Activated T-helper 17 cell treated with anti-CD3 and anti-CD28 coated beads, Interleukin-2, amount 50 U/mL, for 72 hours (primary cell): ENCODE results near the gene HOXB2. TPM values are rescaled to one million over a fixed set of nuclear protein-coding genes. Genes with fewer than 3 reads are reported as not detected.

Experiments
- ATAC-seq: fragments of 150-1000 bp; cut with Tn5 transposase; replicated peaks from 2 replicates; pipeline ENCODE4 v1.10.0; 2021; ENCODE audit warnings: mild to moderate bottlenecking, moderate library complexity
- H3K27ac Mint-ChIP-seq: one replicate; pipeline ENCODE4 v1.8.0; 2022; ENCODE audit warnings: mixed read lengths
- H3K27me3 Mint-ChIP-seq: one replicate; pipeline ENCODE4 v1.8.0; 2022; ENCODE audit warnings: mixed read lengths
- H3K36me3 Mint-ChIP-seq: one replicate; pipeline ENCODE4 v1.8.0; 2022; ENCODE audit warnings: low read depth, mild to moderate bottlenecking, mixed read lengths
- H3K4me1 Mint-ChIP-seq: one replicate; pipeline ENCODE4 v1.8.0; 2022; ENCODE audit warnings: mixed read lengths
- H3K4me3 Mint-ChIP-seq: one replicate; pipeline ENCODE4 v1.8.0; 2022; ENCODE audit warnings: mild to moderate bottlenecking, mixed read lengths
- H3K9me3 Mint-ChIP-seq: one replicate; pipeline ENCODE4 v1.8.0; 2022; ENCODE audit warnings: mixed read lengths
- total RNA-seq, 2 donors: library from RNA; stranded (reverse); gene quantifications; one replicate each; pipeline ENCODE4 v1.2.3, GENCODE V29; 2022

The HOXB2 gene
- total RNA-seq, 2 donors from 2014 or later = 2.0 to 15.3 TPM

DNA sequence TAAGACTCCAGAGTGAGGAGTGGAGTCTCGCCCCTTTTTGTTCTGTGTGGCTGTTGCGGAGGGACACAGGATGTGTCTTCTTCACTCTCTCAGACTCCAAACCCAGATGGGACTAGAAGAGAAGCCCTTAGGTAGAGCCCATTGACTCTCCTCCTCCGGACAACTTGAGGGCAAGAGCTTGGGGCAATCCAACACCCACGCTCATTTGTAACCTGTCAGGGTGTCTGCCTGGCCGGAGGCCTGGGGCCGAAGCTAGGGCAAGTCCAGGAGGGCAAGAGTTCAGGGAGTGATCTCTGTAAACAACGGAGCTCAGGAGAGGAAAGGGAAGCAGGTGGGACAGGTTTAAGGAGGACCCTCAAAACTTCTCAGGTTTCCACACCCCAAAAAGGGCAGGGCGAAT, 12.6 kb downstream of the HOXB2 start:
- Mint-ChIP-seq H3K9me3 (no peaks in the 10 kb centered on the region), H3K36me3 (no peaks in the 10 kb centered on the region), H3K4me3 (no peak overlapping the region), H3K27me3 (no peaks in the 10 kb centered on the region), H3K27ac (no peak overlapping the region), H3K4me1 (no peaks in the 10 kb centered on the region)
- ATAC-seq = no peak

GRCh38 chr17:48530887-48531272, 14.0 kb downstream of the HOXB2 start, which contains the start of gene HOXB1:
HOXB1 (minus strand) TSS chr17:48531011; CDS start chr17:48530904, 107 bp downstream.
- no peak for ATAC-seq
- H3K4me3 Mint-ChIP-seq = no peak within 1 kb of the TSS
- H3K9me3 Mint-ChIP-seq = no peaks in the 10 kb centered on the region

GRCh38 chr17:48530208-48530886, 14.6 kb downstream of the HOXB2 start:
- Mint-ChIP-seq H3K4me3 (no peak overlapping the region), H3K27ac (no peak overlapping the region), H3K36me3 (no peaks in the 10 kb centered on the region), H3K9me3 (no peaks in the 10 kb centered on the region), H3K4me1 (no peaks in the 10 kb centered on the region), H3K27me3 (peaks cover 12% of the 10 kb centered on the region)
- no peak for ATAC-seq

More at GRCh38 chr17:48530887-48531272, 14.0 kb downstream of the HOXB2 start, which contains the start of gene HOXB1:
- Mint-ChIP-seq H3K27me3 (peaks cover 9% of the 10 kb centered on the region), H3K4me1 (no peaks in the 10 kb centered on the region), H3K36me3 (no peaks in the 10 kb centered on the region), H3K27ac (no peak within 1 kb of the TSS)

DNA sequence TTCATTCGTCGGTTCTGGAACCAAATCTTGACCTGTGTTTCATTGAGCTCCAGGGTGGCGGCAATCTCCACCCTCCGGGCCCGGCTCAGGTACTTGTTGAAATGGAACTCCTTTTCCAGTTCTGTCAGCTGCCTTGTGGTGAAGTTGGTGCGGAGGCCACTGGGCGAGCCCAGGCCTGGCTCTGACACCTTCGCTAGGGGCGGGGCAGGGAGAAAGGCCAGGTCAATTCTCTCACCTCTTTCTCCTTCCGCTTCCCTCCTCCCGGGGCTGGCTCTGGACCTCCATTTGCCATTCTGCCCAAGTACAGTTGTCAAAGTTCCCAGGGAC, 15.3 kb downstream of the HOXB2 start:
- Mint-ChIP-seq H3K36me3 (no peaks in the 10 kb centered on the region), H3K27ac (no peak overlapping the region), H3K4me3 (no peak overlapping the region), H3K27me3 (peaks cover 16% of the 10 kb centered on the region), H3K9me3 (no peaks in the 10 kb centered on the region), H3K4me1 (no peaks in the 10 kb centered on the region)
- no peak for ATAC-seq

DNA sequence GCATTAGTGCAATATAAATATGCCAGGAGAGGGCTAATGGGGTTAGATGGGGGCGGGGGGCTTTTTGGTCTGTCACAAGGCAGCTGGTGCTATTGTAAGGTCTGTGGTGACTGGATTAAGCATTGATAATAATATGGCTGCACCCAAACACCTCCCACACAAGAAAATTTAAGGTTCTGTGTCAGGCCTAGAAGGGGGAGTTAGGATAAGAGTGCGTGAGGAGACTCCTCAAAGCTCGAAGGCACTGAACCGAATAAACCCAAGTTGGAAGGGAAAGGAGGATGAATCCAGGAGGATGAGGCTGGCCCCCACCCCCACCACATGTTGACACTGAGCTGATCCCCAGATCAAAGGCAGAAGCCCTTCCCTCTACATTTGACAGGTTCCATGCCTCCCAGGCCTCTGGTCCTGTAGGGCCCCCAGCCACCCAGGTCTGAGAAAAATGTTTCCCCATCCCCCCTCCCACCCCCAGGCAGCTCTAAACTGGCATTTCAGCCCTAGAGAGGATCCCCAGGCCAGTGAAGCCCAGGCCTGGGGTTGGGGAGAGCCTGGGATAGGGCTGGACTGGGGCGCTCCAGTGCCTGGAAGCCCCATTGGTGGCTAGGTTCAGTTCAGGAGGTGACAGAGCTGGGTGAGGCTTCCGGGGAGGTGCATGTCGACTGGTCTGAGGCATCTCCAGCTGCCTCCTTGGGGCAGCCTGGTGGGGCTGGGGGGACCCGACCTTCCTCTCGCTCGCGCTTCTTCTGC, 15.8 kb downstream of the HOXB2 start:
- no peaks in the 10 kb centered on the region for H3K9me3 Mint-ChIP-seq
- no peak overlapping the region for H3K4me3 Mint-ChIP-seq
- ATAC-seq = no peak
- no peaks in the 10 kb centered on the region for H3K4me1 Mint-ChIP-seq
- H3K36me3 Mint-ChIP-seq = no peaks in the 10 kb centered on the region
- H3K27me3 Mint-ChIP-seq = peaks cover 18% of the 10 kb centered on the region
- no peak overlapping the region for H3K27ac Mint-ChIP-seq

- Mint-ChIP-seq H3K27ac (peak overlapping the region; percentile 28), H3K36me3 (no peaks in the 10 kb centered on the region), H3K9me3 (no peaks in the 10 kb centered on the region), H3K4me3 (no peak overlapping the region), H3K27me3 (peaks cover 23% of the 10 kb centered on the region), H3K4me1 (no peaks in the 10 kb centered on the region)
- ATAC-seq = no peak
Measured at GRCh38 chr17:48528153-48528935, 16.6 kb downstream of the HOXB2 start.

DNA sequence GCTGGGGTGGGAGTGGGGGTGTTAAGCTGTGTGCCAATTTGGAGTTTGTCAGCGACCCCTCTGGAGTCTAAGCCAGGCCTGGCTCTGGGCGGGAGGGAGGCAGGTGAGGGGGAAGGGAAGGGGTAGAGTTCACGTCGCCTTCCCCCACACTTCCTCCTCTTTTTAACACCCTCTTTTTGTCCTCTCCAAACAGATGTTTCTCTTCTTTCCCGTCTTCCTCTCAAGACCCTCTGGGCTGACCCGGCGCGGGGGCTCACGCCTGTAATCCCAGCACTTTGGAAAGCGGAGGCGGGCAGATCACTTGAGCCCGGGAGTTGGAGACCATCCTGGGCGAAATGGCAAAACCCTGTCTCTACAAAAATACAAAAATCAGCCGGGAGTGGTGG, 17.4 kb downstream of the HOXB2 start:
- no peak overlapping the region for H3K27ac Mint-ChIP-seq
- no peak overlapping the region for H3K4me3 Mint-ChIP-seq
- no peaks in the 10 kb centered on the region for H3K9me3 Mint-ChIP-seq
- no peaks in the 10 kb centered on the region for H3K4me1 Mint-ChIP-seq
- peaks cover 27% of the 10 kb centered on the region for H3K27me3 Mint-ChIP-seq
- no peaks in the 10 kb centered on the region for H3K36me3 Mint-ChIP-seq
- ATAC-seq = no peak

DNA sequence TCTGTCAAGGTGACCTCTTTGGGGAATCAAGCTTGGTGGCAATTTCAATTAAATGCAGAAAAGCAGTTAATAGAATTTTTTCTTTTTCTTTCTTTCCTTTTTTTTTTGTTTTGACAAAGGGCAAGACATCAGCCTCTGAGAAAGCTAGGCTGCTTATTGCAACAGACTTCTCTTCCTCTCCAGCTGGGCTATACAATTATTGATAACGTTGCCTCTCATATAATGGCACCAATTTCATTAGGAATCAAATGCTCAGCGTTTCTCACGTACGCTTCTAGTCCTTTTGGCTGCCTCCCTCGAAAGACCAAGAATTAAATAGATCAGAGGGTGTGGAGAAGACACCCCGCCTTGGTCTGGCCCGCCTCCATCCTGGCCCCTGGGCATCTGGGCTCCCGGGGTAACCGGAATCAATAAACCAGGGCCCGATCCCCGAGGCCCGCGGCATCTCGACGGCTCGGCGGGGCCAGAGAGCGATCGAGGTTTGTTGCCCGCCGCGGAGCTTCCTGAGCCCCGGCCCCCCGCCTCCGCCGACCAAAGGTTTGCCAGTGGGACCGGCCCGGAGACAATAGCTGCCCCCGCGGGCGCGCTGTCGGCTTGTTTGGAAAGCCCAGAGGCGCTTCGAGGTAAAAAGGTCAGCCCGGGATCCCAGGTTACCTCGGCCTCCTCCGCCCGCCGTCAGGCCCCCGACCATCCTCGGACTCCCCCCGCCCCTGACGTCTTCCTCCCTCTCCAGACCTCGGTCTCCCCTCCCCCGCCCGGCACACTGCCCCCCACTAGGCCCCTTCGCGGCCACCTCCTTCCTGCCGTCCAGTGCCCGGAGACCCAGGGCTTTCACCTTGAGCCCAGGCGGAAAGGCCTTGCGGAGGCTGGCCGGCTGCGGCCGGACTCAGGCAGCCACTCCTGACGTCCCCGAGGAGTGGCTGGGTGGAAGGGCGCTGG, 18.0 kb downstream of the HOXB2 start:
- no peak overlapping the region for H3K4me3 Mint-ChIP-seq
- no peak overlapping the region for H3K27ac Mint-ChIP-seq
- ATAC-seq = no peak

DNA sequence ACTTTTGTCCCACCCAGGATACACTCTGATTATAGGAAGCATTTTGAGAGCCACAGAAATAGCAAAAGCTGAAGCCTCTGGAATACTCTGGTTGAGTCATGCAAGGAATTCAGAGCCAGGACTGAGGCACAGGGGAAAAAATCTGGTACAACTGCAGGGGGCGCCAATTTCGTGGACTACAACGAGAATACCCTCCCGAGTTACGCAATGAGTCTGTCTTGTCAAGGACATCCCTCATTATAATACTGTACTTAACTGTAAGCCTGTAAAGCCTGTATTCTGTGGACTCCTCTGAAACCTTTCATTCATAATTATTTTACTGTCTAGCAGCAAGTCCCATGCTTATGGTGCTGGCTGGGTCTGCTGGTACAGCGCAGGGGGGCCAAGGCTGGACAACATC, 21.9 kb downstream of the HOXB2 start:
- H3K27ac Mint-ChIP-seq = no peak overlapping the region
- no peak overlapping the region for H3K4me3 Mint-ChIP-seq
- peaks cover 39% of the 10 kb centered on the region for H3K27me3 Mint-ChIP-seq
- H3K4me1 Mint-ChIP-seq = no peaks in the 10 kb centered on the region
- no peak for ATAC-seq
- H3K9me3 Mint-ChIP-seq = no peaks in the 10 kb centered on the region
- H3K36me3 Mint-ChIP-seq = no peaks in the 10 kb centered on the region

More for the DNA sequence above, 18.0 kb downstream of the HOXB2 start:
- Mint-ChIP-seq H3K27me3 (peaks cover 30% of the 10 kb centered on the region), H3K4me1 (no peaks in the 10 kb centered on the region), H3K36me3 (no peaks in the 10 kb centered on the region), H3K9me3 (no peaks in the 10 kb centered on the region)

DNA sequence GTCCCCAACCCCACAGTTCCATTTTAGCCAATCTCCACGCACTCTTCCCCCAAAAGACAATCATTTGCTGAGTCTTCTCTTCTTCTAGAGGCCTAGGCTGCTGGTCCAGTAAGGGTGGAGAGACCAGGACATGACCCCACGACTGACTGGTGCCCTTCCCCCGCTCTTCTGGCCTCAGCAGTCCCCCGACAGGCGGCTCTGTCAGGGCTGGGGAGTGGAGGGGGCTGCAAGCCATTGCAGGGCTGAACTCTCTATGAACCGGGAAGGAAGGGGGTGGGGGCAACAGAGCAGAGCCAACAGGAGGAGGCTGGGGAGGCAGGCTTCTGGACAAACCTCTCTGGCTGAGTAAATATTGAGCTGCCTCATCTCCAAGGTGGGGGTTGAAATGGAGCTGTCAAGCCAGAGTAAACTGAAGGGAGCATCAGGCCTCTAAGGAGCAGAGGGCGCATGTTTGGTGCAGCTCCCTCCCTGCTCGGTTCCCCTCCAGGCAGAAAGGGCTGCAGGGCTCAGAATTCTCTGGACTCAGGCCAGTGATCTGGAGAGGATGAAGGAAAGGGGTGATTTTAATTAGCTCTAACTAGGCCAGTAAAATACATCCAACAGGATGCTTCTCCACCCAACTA, 22.8 kb downstream of the HOXB2 start:
- peaks cover 39% of the 10 kb centered on the region for H3K27me3 Mint-ChIP-seq
- no peak overlapping the region for H3K4me3 Mint-ChIP-seq
- H3K36me3 Mint-ChIP-seq = no peaks in the 10 kb centered on the region
- no peaks in the 10 kb centered on the region for H3K9me3 Mint-ChIP-seq
- H3K4me1 Mint-ChIP-seq = no peaks in the 10 kb centered on the region
- no peak for ATAC-seq
- no peak overlapping the region for H3K27ac Mint-ChIP-seq

DNA sequence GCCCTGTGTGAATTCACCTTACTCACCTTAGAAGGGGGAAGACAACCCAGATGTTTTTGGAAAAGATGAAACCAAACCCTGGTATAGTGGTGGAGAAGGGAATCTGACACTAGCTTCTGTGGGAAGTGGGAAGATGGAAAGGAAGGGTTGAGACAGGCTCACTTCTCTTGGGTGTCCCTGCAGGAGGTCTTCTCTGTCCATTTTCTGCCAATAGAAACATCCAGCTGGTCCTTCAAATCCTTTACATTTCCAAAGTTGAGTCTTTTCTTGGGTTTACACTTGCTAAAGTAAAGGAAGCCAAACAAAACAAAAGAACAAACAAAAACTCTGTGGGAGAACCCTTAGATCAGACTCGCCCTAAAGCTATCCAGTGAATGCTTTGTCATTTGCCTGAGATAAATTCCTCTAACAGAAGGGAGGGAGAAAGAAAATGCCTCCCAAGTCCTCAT, 24.3 kb downstream of the HOXB2 start:
- peaks cover 35% of the 10 kb centered on the region for H3K27me3 Mint-ChIP-seq
- no peak for ATAC-seq
- no peaks in the 10 kb centered on the region for H3K9me3 Mint-ChIP-seq
- no peak overlapping the region for H3K27ac Mint-ChIP-seq
- no peaks in the 10 kb centered on the region for H3K4me1 Mint-ChIP-seq
- H3K36me3 Mint-ChIP-seq = no peaks in the 10 kb centered on the region
- no peak overlapping the region for H3K4me3 Mint-ChIP-seq

DNA sequence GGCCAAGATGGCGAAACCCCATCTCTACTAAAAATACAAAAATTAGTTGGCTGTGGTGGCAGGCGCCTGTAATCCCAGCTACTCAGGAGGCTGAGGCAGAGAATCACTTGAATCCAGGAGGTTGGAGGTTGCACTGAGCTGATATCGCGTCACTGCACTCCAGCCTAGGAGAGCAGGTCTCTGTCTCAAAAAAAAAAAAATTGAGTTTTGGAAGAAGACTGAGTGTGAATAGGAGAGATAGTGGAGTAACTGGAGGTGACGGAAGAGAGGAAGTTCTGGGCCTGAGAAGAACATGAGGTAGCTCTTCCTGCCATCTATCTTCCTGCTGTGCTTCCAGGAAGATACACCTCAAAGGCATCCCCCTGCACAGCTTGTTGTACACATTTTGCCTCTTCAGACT, 25.5 kb downstream of the HOXB2 start:
- no peak overlapping the region for H3K27ac Mint-ChIP-seq
- H3K4me1 Mint-ChIP-seq = no peaks in the 10 kb centered on the region
- H3K4me3 Mint-ChIP-seq = no peak overlapping the region
- H3K27me3 Mint-ChIP-seq = peaks cover 34% of the 10 kb centered on the region
- H3K36me3 Mint-ChIP-seq = no peaks in the 10 kb centered on the region
- no peaks in the 10 kb centered on the region for H3K9me3 Mint-ChIP-seq
- no peak for ATAC-seq

- no peaks in the 10 kb centered on the region for H3K9me3 Mint-ChIP-seq
- H3K36me3 Mint-ChIP-seq = no peaks in the 10 kb centered on the region
- H3K27me3 Mint-ChIP-seq = peaks cover 26% of the 10 kb centered on the region
- H3K4me3 Mint-ChIP-seq = no peak overlapping the region
- H3K4me1 Mint-ChIP-seq = peaks cover 12% of the 10 kb centered on the region
- H3K27ac Mint-ChIP-seq = no peak overlapping the region
- ATAC-seq = no peak
Measured at GRCh38 chr17:48517478-48517877, 27.4 kb downstream of the HOXB2 start.
